ENCODE results near the gene TRAK1.
A peak's percentile ranks its signal among the peaks of the same experiment; 100 is the strongest.
"Not testable (repeated sequence)": the region's sequence is repeated elsewhere in the genome, so short reads cannot be mapped to it uniquely, and the experiment has no call there.

Gene TRAK1, protein sequence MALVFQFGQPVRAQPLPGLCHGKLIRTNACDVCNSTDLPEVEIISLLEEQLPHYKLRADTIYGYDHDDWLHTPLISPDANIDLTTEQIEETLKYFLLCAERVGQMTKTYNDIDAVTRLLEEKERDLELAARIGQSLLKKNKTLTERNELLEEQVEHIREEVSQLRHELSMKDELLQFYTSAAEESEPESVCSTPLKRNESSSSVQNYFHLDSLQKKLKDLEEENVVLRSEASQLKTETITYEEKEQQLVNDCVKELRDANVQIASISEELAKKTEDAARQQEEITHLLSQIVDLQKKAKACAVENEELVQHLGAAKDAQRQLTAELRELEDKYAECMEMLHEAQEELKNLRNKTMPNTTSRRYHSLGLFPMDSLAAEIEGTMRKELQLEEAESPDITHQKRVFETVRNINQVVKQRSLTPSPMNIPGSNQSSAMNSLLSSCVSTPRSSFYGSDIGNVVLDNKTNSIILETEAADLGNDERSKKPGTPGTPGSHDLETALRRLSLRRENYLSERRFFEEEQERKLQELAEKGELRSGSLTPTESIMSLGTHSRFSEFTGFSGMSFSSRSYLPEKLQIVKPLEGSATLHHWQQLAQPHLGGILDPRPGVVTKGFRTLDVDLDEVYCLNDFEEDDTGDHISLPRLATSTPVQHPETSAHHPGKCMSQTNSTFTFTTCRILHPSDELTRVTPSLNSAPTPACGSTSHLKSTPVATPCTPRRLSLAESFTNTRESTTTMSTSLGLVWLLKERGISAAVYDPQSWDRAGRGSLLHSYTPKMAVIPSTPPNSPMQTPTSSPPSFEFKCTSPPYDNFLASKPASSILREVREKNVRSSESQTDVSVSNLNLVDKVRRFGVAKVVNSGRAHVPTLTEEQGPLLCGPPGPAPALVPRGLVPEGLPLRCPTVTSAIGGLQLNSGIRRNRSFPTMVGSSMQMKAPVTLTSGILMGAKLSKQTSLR

DNA sequence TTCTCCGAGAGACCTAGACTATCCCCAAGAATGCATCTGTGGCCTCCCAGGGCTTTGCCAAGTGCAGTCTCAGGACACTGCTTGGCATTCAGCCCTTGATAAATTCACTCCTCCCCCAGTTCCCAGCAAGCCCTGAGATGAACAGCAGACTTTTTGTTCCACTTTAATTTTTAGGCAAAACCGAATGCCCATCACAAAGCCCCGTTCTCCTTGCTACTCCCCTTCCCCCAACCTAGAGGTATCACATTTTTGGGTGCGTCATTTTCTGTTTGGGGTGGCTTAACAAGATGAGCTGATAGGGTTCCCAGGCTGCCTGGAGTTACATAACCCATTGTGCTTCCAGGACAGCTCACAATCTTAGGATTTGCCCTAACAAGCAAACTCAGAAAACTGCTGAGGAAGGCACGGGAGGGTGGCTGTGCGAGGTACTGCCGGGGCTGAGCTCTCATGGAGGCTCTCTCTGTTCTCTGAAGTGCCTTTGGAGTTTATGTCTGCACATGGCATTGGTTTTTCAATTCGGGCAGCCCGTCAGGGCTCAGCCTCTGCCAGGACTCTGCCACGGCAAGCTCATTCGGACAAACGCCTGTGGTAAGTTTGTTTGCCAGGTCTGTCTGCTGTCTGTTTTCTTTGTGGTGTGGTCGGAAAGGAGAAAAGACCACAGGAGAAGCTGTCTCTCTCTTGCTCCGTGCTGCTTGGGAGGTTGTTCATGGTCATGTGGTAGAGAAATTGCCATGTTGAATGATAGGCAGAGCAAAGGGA, at the start of gene TRAK1:
Gene TRAK1 (plus strand): TSS at position 385 of the 759 bp plus-strand sequence. CDS start 113 bp downstream, at position 498.
- DNase-seq, result no peak

DNA sequence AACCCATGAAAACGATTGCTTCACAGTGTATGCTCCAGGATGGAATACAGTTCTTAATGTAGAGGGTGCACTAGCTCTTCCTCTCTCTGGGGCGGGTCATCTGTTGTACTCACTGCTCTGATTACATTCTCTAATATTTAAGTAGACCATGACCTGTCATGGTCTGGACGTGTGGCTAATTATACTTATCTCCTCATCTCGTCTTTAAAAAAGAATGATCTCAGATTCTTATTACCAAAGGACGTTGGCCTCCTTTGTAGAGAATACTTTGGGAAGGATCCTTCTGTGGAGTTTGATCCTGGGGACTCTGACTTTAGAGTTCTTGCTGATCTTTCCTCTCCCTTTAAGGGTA, 48.4 kb upstream of the TRAK1 start:
- DNase-seq, result peak; percentile 27

DNA sequence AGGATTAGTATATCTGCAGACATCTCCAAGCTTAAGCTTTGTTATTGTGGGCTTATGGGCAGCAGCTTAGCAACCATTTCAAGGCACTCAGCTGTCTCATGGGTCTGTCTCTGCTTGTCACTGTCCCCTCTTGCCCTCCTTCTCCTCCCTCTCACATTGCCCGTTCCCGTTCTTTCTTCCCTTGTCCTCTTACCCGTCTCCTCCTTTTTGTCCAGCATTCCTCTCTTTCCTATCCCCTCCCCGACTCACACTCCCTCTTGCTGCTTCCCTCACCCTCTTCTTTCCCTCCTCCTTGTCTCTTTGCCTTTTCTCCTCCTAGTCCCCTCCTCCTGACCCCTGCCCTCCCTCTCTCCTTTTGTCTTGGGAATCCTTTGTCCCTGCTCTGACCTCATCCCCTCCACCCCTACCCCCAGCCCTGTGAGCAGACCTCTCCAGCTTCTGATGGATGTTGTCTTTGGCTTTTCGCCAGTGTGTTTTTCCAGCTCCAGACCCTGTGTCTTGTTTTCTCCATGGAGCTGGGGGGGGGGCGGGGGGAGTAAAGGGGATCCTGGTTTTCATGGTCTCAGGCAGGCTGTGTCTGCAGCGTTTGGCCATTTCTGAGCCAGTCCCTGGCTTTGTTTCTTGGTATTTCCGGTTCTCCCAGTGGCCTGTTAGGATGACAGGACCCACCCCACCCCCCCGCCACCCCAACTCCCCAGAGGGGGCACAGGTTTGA, 47.9 kb upstream of the TRAK1 start:
- peak; percentile 79 for DNase-seq

DNA sequence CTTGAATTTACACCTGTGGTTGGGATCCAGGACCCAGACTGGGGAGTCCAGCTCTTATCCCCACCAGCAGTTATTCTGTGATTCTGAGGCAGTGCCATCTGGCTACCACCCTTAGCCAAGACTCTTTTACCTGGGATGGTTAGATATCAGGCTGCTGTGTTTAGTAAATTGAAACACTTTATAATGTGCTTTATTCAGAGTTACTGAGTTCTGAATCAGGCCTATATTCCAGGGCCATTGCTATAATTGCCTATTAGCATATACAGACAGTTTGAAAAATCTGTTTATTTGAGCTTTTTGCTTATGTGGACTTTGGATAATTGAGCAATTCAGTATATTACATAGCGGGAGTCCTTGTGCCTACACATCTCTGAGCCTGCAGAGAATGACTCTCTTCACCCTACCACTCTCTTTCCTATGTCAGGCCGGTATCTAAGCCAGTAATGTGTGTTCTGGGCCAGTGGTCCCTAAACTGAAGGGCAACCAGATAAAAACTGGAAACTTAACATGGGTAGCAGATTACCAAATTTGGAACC, 45.4 kb upstream of the TRAK1 start:
- DNase-seq, result no peak

DNA sequence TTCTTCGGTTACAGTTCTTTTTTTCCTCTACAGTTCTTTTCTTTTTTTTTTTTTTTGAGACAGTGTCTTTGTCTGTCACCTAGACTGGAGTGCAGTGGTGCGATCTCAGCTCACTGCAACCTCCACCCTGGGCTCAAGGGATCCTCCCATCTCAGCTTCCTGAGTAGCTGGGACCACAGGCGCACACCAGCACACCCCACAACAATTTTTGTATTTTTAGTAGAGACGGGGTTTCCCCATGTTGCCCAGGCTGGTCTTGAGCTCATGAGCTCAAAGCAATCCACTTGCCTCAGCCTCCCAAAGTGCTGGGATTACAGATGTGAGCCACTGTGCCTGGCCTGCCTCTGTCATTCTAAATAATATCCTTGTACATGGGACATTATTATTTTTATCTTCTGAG, 42.6 kb upstream of the TRAK1 start:
- DNase-seq, result not testable (repeated sequence)

DNA sequence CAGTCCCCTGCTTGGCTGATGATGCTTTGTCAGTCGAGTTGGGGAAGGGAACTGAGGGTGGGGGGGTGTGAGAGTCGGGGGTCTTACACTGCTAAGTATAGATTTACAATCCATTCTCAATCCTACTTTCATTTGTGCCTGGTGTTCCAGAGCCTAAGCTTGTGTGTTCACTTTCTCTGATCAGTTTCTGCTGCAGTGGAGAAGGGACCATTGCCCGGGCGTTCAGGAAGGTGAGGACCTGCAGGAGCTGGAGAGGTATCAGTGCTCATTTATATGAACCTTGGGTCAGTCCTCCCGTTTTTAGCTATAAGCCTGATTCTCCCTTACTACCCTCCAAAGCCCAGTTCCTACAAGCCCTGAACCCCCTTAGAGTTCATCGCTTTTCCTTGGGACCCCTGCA, 41.0 kb upstream of the TRAK1 start:
- DNase-seq, result no peak

DNA sequence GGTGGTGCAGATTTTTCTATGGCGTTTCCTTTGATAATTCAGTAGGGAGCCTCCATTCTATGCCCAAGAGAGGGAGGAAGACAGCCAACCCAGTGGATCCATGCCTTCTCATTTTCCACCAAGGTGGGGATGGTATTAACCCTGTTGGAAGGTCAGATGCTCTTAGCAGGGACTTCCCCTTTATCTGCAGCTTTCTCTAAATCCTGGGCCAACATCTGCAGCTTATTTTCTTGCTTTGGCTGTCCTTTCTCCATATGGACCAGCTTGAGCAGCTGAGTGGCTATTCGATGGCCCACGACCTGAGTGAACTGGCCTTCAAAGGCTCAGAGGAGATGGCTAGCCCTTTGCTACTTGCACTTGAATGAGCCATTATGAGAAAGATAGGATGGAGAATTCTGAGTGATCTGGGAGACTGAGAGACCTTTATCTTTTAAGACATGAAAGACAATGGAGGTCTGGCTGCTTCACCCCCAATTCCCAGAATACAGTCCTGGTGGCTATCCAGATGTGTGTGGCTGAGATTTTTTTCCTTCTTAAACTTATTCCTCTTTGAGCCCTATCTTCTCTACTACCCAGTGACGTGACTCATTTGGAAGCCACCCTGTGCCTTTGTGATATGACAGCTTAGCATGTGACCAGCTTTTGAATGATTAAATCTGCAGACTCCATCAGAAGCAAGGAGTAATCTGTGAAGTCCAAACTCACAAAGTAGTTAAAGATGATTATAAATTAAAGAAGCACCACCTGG, 39.6 kb upstream of the TRAK1 start:
- DNase-seq, result no peak

DNA sequence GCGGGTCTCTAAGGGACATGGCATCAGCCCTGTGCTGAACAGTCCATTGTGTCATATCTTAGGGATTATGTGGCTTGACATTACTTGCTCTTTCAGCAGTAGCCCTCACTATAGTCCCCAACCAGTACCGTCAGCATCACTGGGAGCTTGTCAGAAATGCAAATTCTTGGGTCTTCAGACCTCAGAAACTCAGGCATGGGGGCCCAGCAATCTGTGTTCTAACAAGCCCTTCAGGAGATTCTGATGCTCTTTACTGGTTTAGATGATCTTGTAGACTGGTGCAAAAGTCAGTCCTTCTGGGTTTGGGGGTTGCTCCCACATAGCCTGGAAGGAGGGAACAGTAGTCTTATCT, 39.0 kb upstream of the TRAK1 start:
- DNase-seq, result no peak

DNA sequence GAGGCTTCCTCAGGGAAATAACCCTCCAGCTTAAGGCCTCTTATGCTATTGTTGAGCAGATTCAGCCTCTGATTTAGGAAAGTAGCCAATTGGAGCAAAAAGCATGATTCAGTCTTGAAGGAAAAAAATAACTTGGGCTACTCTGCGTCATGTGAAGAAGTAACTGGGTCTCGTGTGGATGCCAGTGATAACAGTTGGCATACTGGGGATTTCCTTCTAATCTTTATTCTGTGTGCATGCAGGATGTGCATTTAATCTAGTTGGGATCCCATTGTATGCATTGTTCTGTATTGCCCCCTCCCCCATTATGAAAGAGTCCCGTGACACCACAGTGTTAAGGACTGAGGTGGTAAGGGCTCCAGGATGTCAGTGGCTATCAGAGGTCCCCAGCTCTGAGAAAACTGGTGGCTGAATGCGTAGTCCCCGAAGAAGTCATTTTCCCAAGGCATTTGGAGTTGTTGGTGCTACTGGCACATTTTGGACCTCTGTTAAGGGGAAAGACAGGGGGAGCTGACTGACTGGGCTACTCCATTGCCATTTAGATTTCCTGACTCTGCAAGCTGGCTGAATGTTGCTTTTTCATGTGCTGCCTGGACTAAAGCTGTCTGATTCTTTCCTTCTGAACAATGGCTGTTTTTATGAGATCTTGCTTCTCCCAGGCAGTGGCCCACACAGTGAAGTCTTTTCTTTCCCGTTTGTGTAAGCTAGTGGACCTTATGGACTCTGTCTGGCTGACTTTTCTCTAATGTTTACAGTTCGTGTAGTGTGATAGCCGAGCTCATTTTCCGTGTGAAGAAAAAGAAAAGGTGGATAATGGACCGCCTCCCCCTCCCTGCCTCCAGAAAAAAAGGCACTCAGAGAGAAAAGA, 38.4 kb upstream of the TRAK1 start:
- DNase-seq, result peak; percentile 39

DNA sequence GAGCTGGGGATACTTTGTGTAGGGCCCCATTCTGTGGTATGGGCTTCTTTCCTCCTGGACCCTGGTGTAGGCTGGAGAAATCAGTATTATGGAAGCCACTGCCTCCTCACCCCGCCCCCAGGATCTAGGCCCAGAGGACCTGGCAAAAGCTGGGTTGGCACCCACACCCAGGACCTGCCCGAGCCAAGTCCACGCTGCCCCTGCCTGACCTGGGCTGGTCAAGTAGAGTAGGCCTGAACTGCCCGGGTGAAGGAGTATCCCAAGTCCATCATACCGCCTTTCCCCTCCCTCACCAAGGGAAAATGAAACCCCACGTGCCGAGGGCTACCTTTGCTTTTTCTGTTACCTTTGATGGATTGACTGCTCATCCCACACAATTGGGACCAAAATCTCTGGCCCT, 37.7 kb upstream of the TRAK1 start:
- no peak for DNase-seq

DNA sequence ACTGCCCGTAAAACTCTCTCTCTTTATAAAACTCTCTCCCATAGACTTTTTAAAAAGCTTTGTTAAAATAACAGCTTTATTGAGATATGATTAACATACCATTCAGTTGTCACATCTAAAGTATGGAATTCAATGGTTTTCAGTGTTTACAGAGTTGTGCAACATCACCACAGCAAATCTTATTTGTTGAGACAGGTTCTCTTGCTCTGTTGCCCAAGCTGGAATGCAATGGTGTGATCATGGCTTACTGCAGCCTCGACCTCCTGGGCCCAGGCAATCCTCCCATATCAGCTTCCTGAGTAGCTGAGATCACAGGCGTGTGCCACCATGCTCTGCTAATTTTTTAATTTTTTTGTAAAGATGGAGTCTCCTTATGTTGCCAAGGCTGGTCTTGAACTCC, 35.9 kb upstream of the TRAK1 start:
- no peak for DNase-seq

DNA sequence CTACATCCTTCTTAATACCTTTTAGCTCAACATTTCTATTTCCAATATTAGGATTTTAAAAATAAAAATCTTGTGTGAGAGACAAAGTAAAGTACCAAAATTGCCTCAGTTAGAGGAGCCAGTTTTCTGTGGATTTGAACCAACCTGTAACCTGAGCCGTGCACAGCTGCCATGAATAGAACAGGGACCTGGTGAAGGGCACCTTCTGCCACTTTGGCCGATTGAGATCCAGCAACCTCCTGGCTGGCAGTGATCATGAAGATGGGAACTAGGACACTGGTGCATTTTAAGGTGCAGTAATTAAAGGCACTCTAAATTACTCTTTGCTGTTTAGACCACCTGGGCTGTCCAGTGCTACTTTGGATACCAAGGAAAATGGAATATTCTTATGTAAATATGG, 34.3 kb upstream of the TRAK1 start:
- DNase-seq, result peak; percentile 43

DNA sequence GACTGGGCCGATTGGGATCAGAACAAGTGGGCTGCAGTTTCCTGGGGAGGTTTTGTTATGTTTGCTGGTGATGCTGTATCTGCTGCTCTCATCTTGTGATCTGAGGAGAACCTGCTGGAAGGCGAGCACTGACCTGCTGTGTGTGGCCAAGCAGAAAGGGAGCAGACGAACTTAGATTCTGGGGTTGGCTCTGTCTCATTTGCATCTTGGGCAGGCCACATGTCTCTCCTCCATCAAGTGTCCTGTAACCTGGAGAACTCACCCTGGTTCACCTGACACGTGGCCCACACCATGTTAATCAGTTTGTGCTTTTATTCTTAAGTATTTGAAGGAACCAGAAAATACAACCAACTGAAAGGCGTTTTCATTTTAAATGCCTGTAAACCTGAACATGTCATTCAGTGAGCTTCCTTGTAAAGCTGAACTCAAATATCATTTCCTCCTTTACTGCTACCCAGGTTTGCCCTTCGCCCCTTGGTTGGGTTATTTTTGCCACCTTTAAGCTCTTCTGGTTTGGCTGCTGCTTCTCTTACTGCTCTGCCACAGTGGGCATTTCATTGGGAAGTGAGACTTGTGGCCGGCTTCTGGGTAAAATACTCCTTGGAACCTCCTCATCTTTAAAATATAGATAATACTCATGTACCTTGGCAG, 33.5 kb upstream of the TRAK1 start:
- no peak for DNase-seq

DNA sequence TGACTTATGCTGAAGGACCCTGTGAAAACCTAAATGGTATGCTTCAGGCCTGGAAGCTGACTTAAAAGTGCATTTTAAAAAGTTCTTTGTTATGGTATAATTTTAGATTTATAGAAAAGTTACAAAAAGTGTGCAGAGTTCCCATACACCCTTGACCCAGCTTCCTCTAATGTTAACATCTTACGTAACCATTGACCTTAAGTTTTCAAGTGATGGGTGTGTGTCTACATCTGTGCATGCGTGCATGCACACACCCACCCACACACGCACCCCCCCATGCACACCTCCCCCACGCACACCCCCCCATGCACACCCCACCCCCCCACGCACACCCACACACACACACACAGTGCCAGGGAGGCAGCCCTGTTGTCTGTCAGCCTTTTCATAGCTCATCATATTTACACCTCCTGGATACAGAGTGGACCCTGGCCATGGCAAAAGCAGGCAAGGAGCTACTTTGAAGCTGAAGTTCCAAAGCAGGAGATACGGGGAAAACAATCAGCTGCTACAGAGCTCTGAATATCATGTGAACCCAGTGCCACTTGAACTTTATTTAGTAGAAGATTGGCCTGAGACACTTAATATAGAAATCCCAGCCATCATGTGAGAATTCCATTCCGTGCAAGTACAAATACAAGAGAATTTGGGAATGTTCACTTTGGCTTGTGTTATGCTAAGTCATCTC, 30.0 kb upstream of the TRAK1 start:
- no peak for DNase-seq

DNA sequence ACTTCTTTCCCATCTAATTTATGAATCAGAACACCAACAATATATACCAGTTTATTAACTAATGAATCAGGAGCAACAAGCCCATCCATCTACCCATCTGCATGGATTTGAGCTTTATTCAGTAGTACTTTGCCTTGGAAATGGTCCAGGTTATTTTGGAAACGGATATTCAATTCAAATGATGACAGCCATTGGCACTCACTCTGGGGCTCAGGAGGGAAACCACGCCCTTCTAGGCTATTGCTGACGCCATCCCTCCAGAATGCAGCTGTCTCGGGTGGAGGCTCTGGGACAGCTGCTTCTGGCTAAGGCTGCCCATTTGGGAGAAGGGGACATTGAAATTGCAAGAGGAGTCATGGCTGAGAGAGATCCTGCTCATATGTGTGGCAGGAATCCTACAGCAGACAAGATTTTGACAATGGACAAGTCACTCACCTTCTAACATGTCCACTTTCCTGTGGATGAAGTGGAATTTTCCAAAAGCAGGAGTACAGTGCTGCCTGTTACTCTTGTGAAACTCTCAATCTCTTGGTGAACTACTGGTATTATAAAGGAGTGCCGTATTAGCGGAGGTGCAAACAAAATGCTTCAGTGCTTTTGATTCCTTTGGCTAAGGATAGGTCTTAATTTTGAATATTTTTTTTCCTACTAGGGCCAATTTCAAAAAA, 29.3 kb upstream of the TRAK1 start:
- DNase-seq, result peak; percentile 9

DNA sequence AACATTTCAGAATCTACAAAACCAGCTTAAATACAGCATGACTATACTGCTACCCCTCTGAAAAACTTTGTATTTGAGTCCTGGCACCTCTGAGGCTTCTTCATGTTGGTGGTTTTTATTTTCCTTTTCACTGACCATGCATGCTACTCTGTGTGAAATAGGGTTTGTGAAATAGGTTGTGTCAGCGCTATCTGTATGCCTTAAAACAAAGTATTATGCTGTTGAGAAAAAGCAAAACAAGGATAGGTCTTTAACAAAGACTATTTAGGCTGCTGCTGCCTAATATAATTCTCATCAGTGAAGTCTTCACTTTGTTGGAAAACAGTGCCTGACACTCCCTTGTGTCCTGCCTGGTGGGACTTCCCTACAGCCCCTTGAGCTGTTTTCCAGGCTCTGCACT, 28.7 kb upstream of the TRAK1 start:
- DNase-seq, result no peak

DNA sequence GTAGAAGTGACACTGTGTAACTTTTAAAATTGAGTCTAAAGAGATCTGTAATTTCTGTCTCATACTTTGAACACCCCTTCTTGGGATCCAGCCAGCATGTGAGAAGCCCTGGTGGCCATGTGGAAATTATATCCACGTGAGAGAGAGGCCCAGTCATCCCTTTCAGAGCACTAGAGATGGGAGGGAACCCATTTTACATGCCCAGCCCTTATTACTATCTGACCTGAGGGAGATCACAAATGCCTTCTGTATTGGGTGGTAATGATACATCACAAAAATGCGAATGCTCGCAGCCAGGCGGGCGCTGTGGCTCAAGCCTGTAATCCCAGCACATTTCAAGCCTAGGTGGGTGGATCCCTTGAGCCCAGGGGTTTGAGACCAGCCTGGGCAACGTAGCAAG, 27.3 kb upstream of the TRAK1 start:
- no peak for DNase-seq

DNA sequence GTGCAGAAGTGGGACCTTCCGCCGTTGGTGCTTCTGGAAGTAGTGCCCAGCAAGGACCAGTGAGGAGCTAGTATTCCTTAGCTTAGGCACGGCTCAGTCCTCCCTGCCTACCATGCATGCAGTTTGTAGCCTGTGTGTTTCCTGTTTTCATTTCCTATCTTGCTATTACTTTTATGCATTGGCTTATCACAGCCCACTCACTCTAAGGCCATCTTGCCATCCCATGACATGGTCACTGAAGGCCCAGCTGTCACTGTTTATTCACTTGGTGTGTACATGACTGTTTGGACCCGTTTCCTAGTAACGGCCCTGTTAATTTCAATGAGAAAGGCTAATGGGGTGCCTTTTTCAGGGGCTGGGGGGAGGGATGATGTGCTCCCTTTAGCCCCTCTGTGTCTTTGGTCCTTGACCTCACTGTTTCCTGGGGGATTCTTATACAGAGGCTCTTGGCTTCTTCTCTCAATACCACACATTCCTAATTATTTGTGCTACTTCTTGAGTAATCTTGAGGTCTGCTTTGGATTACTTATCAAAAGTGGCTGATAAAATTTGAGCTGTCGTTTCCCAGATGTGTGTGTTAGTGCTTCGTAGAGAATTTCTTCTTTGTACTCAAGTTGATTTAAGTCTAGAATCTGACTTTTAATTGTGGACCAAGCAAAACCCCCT, 24.5 kb upstream of the TRAK1 start:
- DNase-seq, result peak; percentile 4

Data from NCI-H1092 treated with DMSO at 0.1 percent for 48 hours (cell line).